CD14-positive monocyte (primary cell): ENCODE measurements around the gene RNFT2. TPM values are rescaled to one million over a fixed set of nuclear protein-coding genes. Genes with fewer than 3 reads are reported as not detected.

Source experiments
- DNase-seq, 3 donors: peaks; one replicate each; pipeline ENCODE4 v3.0.0-alpha.2; 2011 to 2022
- H2AFZ ChIP-seq: 2 replicates; pipeline ENCODE4 v1.6.0; 2012; ENCODE audit warnings: mild to moderate bottlenecking, low read depth, low read length, inconsistent platforms; ENCODE audit not compliant: insufficient read depth, poor library complexity, severe bottlenecking
- H3K27ac ChIP-seq, 2 donors: 1 replicate in 1 of 2; 2 replicates in 1 of 2; pipeline ENCODE4 v1.5.1; 2012 to 2013; ENCODE audit warnings: low read length in 2 of 2, control low read depth in 1 of 2, inconsistent platforms in 1 of 2, low read depth in 1 of 2, mild to moderate bottlenecking in 1 of 2
- H3K27me3 ChIP-seq, 2 donors: one replicate each; pipeline versions ENCODE4 v1.6.0 to v1.6.1; 2011 to 2013; ENCODE audit warnings: low read length in 2 of 2; ENCODE audit not compliant: control insufficient read depth in 2 of 2, insufficient read depth in 2 of 2
- H3K36me3 ChIP-seq, 2 donors: replicated peaks in 1 of 2; 1 replicate in 1 of 2; 2 replicates in 1 of 2; pipeline versions ENCODE4 v1.5.1 to v1.6.1; 2012 to 2013; ENCODE audit warnings: low read length in 2 of 2, control low read depth in 1 of 2, inconsistent platforms in 1 of 2, mild to moderate bottlenecking in 1 of 2; ENCODE audit not compliant: insufficient read depth in 2 of 2, control insufficient read depth in 1 of 2
- H3K4me1 ChIP-seq, 2 donors: 1 replicate in 1 of 2; 2 replicates in 1 of 2; pipeline versions ENCODE4 v1.5.1 to v1.6.1; 2012 to 2013; ENCODE audit warnings: low read length in 2 of 2, control low read depth in 1 of 2, inconsistent platforms in 1 of 2, mild to moderate bottlenecking in 1 of 2, moderate library complexity in 1 of 2; ENCODE audit not compliant: insufficient read depth in 2 of 2, control insufficient read depth in 1 of 2
- H3K4me2 ChIP-seq: replicated peaks from 2 replicates; pipeline ENCODE3; 2012; ENCODE audit warnings: low read length, moderate library complexity, mild to moderate bottlenecking; ENCODE audit not compliant: poor library complexity, severe bottlenecking; ENCODE audit errors: extremely low read depth
- H3K4me3 ChIP-seq, 3 experiments: fragments of 200-600 bp in 1 of 3; sonication (generic) in 1 of 3; replicated peaks in 1 of 3; 1 replicate in 2 of 3; 2 replicates in 1 of 3; pipeline ENCODE4 v1.5.1; 2011 to 2013; ENCODE audit warnings: low read length in 3 of 3, mild to moderate bottlenecking in 3 of 3, control low read depth in 2 of 3, low read depth in 2 of 3, inconsistent platforms in 1 of 3, moderate library complexity in 1 of 3
- H3K79me2 ChIP-seq: 2 replicates; pipeline ENCODE4 v1.6.0; 2012; ENCODE audit warnings: mild to moderate bottlenecking, control low read depth, inconsistent platforms, low read length, moderate library complexity; ENCODE audit not compliant: insufficient read depth
- H3K9ac ChIP-seq: 2 replicates; pipeline ENCODE4 v1.6.0; 2017; ENCODE audit warnings: low read length, mild to moderate bottlenecking; ENCODE audit not compliant: insufficient read depth, poor library complexity, severe bottlenecking
- H3K9me3 ChIP-seq, 2 donors: replicated peaks in 1 of 2; 1 replicate in 1 of 2; 2 replicates in 1 of 2; pipeline versions ENCODE4 v1.5.1 to v1.6.1; 2012 to 2013; ENCODE audit warnings: low read length in 2 of 2, control low read depth in 1 of 2; ENCODE audit not compliant: control insufficient read depth in 1 of 2, insufficient read depth in 1 of 2
- H4K20me1 ChIP-seq: 2 replicates; pipeline ENCODE4 v1.6.0; 2012; ENCODE audit warnings: mild to moderate bottlenecking, low read length, control low read depth, moderate library complexity; ENCODE audit not compliant: insufficient read depth
- H3K27ac Mint-ChIP-seq, 7 donors: one replicate each; pipeline ENCODE4 v1.8.0; 2020; ENCODE audit warnings: mild to moderate bottlenecking in 7 of 7, mixed read lengths in 7 of 7, moderate library complexity in 6 of 7, inconsistent platforms in 2 of 7
- H3K27me3 Mint-ChIP-seq, 3 donors: one replicate each; pipeline ENCODE4 v1.8.0; 2021 to 2022; ENCODE audit warnings: low read depth in 3 of 3, mild to moderate bottlenecking in 3 of 3, mixed read lengths in 3 of 3, moderate library complexity in 3 of 3, inconsistent platforms in 1 of 3
- H3K36me3 Mint-ChIP-seq, 2 donors: one replicate each; pipeline ENCODE4 v1.8.0; 2020; ENCODE audit warnings: mixed read lengths in 2 of 2, inconsistent platforms in 1 of 2, mild to moderate bottlenecking in 1 of 2
- H3K4me1 Mint-ChIP-seq: one replicate; pipeline ENCODE4 v1.8.0; 2020; ENCODE audit warnings: mild to moderate bottlenecking, mixed read lengths
- H3K4me3 Mint-ChIP-seq, 2 donors: one replicate each; pipeline ENCODE4 v1.8.0; 2020; ENCODE audit warnings: mild to moderate bottlenecking in 2 of 2, mixed read lengths in 2 of 2, moderate library complexity in 1 of 2
- H3K9me3 Mint-ChIP-seq, 7 donors: one replicate each; pipeline ENCODE4 v1.8.0; 2020 to 2022; ENCODE audit warnings: mixed read lengths in 7 of 7, mild to moderate bottlenecking in 6 of 7, moderate library complexity in 6 of 7, inconsistent platforms in 2 of 7
- WGBS: methylation state at CpG from one replicate; pipeline ENCODE4 v1.1.5; 2013; ENCODE audit warnings: missing lambda C conversion rate; ENCODE audit not compliant: insufficient coverage; 5-methylcytosine and 5-hydroxymethylcytosine counted together
- intact Hi-C, 2 donors: fragments of 100-400 bp; cut with micrococcal nuclease; formaldehyde crosslinking; loops; one replicate each; pipeline versions ENCODE4 v1.15.0 to v1.15.1; 2023
- polyA plus RNA-seq, 3 donors: library from polyadenylated mRNA; depleted of rRNA in 1 of 3; unstranded in 2 of 3; stranded (reverse) in 1 of 3; fragments of 300-500 nt in 2 of 3; fragments of >200 nt in 1 of 3; fragmentation: Illumina TruSeq in 2 of 3; gene quantifications; 1 replicate in 2 of 3; 2 replicates in 1 of 3; pipeline ENCODE4 v1.2.3, GENCODE V29; 2012 to 2021
- TF ChIP-seq, protein P1 (sequence below): fragments of 200-600 bp; IDR thresholded peaks from one replicate; pipeline ENCODE4 v1.8.0; 2022; ENCODE audit warnings: antibody characterized with exemption, mild to moderate bottlenecking

Gene RNFT2
- polyA plus RNA-seq, 3 donors, result 0.05 TPM; not detected in 2

GRCh38 chr12:116856729-116857128 lies 118.6 kb downstream of the RNFT2 start:
- Histone ChIP-seq H3K36me3 (no peaks in the 10 kb centered on the region), H3K9ac (no peak overlapping the region), H2AFZ (no peak overlapping the region), H4K20me1 (no peaks in the 10 kb centered on the region), H3K79me2 (no peaks in the 10 kb centered on the region), H3K9me3 (no peaks in the 10 kb centered on the region), H3K27ac (no peak overlapping the region), H3K4me3 (no peak overlapping the region), H3K4me1 (peaks cover 0 to 8% of the 10 kb centered on the region in 2 donors), H3K4me2 (no peak overlapping the region), H3K27me3 (peaks cover 0 to 3% of the 10 kb centered on the region in 2 donors)
- intact Hi-C loops, result no loop called here
- Mint-ChIP-seq H3K27ac (no peak overlapping the region), H3K36me3 (no peaks in the 10 kb centered on the region), H3K9me3 (peaks cover 0 to 4% (median 0%) of the 10 kb centered on the region in 7 donors), H3K4me3 (no peak overlapping the region), H3K4me1 (peaks cover 8% of the 10 kb centered on the region), H3K27me3 (peaks cover 6 to 14% (median 10%) of the 10 kb centered on the region in 3 donors)
- 91% methylated on average over 3 of the region's 11 CpGs for WGBS
- TF ChIP-seq, protein P1, sequence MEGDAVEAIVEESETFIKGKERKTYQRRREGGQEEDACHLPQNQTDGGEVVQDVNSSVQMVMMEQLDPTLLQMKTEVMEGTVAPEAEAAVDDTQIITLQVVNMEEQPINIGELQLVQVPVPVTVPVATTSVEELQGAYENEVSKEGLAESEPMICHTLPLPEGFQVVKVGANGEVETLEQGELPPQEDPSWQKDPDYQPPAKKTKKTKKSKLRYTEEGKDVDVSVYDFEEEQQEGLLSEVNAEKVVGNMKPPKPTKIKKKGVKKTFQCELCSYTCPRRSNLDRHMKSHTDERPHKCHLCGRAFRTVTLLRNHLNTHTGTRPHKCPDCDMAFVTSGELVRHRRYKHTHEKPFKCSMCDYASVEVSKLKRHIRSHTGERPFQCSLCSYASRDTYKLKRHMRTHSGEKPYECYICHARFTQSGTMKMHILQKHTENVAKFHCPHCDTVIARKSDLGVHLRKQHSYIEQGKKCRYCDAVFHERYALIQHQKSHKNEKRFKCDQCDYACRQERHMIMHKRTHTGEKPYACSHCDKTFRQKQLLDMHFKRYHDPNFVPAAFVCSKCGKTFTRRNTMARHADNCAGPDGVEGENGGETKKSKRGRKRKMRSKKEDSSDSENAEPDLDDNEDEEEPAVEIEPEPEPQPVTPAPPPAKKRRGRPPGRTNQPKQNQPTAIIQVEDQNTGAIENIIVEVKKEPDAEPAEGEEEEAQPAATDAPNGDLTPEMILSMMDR, result no peak
- no peak for DNase-seq

DNA sequence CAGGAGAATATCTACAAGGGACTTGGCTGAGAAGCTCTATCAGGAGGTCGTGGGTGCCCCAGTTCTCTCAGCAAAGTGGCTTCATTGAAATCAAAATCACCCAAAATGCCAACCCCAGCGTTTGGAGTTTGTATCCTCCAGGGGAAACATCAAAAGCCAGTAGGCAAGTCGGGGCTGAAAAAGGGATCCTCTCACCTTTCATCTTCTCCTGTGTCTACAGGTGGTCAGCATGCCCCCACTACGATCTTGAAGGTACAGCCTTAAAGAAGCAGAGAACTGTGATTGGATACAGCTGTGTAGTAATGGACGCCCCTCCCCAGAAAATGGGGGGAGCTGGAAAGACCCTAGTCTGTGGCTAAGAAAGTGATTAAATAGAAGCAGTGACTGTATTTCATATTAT lies 121.0 kb downstream of the RNFT2 start:
- H3K9me3 Mint-ChIP-seq, result peaks cover 0 to 4% (median 0%) of the 10 kb centered on the region in 7 donors
- WGBS, result 20% methylated on average over 2 of the region's 5 CpGs
- Histone ChIP-seq H3K79me2 (no peaks in the 10 kb centered on the region), H3K36me3 (no peaks in the 10 kb centered on the region), H2AFZ (no peak overlapping the region), H4K20me1 (no peaks in the 10 kb centered on the region), H3K4me2 (no peak overlapping the region), H3K9me3 (no peaks in the 10 kb centered on the region), H3K4me1 (peaks cover 0 to 8% of the 10 kb centered on the region in 2 donors), H3K27ac (no peak overlapping the region), H3K4me3 (no peak overlapping the region), H3K27me3 (peaks cover 0 to 3% of the 10 kb centered on the region in 2 donors), H3K9ac (no peak overlapping the region)
- TF ChIP-seq, protein P1, result no peak
- no peaks in the 10 kb centered on the region for H3K36me3 Mint-ChIP-seq
- peaks cover 8% of the 10 kb centered on the region for H3K4me1 Mint-ChIP-seq
- H3K27me3 Mint-ChIP-seq, result peaks cover 6 to 16% (median 10%) of the 10 kb centered on the region in 3 donors
- no peak overlapping the region for H3K4me3 Mint-ChIP-seq
- H3K27ac Mint-ChIP-seq, result no peak overlapping the region
- no peak for DNase-seq
- intact Hi-C loops, result no loop called here
